GM21515 (cell line): Measurements from ENCODE around the gene SEPTIN8.

Experiments
- ATAC-seq: cut with Tn5 transposase; IDR thresholded peaks from one replicate; pipeline ENCODE4 v1.9.1; 2021; ENCODE audit not compliant: unreplicated experiment

The SEPTIN8 gene

DNA sequence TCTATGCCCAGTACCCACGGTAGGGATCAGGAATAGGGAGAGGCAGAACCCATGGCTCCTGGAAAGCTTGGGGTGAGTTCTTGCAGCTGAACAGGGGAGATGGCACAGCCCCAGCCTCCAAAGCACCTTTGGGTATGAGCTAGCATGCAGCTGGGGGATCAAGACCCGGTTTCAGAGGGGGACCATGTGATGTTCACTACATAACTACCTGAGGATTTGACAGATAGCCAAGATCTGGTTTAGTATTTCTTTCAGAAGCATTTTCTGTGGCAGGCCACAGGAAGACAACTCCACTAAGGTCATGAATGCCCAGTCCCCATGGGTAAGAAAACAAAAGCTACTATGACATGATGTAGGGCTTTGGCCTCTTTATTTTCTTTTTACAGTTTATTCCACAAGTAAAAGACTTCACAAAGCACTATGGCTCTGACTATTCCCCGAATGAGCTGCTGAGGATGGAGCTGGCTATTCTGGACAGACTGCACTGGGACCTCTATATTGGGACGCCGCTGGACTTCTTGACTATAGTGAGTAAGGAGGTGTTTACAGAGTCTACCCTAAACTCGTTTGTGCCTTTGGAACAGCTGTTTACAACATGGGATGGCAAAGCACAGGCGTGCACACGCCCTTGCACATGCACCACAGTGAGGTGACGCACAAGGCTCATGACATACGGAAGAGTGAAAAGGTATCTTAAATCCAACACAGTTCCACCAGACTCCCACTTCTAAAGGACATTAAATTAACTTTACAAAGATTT, 26.4 kb downstream of the SEPTIN8 start:
- no peak for ATAC-seq

DNA sequence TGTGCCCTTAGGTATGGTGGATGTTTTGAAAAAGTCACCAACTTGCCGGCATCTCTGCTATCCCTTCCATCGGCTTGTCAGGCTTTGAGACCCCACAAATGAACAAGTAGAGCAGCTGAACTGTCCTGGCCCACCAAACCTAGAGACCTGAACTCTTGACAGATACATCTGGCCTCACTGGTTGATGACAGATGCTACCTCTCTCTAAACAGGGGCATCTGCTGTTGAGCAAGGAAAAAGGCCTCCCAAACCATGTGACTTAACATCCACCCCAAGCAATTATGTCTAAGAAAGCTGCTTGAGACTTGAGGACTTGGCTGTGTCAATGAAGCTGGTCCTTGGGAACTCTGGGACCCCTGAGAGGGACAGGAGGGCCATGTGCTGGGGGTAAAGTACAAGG, 27.5 kb downstream of the SEPTIN8 start:
- ATAC-seq: no peak

- no peak for ATAC-seq
Observed at GRCh38 chr5:132748522-132749000, 28.5 kb downstream of the SEPTIN8 start.

- ATAC-seq: peak; percentile 23
Observed at GRCh38 chr5:132747616-132748440, 29.2 kb downstream of the SEPTIN8 start.

DNA sequence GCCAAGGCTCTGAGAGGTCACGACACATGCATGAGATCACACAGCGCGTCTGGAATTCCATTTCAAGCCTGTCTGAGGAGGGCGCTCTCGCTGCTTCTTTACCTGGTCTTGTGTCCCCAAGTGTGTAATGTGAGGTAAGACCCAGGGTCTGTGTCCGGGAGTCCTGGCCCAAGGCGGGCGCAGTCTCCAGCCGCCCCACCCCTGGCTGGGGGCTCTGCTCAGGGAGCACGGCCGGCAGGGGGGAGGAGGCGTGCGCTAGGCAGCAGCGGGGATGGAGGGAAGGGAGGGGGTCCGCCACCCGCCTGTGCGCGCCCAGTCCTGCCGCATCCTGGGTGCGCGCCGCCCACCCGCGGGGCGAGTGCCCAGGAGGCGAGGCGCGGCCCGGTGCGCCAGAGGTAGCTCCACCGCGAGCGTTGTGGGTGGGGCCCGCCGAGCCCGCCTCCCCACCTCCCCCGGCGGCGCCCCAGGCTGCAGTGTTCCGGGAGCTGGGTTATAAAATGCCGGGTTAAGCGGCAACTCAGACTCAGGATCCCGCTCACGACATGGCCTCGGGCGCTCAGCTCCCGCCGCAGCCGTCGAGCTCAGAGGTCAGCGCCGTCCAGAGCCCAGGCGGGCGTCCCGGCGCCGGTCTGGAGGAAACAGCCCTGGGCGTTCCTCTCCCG, 30.0 kb downstream of the SEPTIN8 start, which contains the start of gene CCNI2:
TSS of gene CCNI2 (plus strand) at position 473 of the 662 bp plus-strand sequence. CDS start at position 543, 70 bp downstream.
- ATAC-seq: peak; percentile 44

DNA sequence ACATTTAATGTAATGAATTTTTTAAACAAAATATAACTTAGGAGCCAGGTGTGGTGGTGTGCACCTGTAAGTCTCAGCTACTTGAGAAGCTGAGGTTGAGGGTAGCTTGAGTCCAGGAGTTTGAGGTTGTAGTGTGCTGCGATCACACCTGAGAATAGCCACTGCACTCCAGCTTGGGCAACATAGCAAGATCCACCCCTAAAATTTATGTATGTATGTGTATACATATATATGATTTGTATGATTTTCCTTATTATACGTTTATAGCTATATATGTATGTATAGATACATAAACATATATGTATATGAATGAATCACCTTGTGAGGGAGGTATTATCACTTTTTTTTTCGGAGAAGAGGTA, 30.5 kb downstream of the SEPTIN8 start:
- ATAC-seq: no peak

GRCh38 chr5:132744659-132745058, 32.4 kb downstream of the SEPTIN8 start:
- no peak for ATAC-seq

- ATAC-seq: no peak
Observed at GRCh38 chr5:132742626-132743025, 34.4 kb downstream of the SEPTIN8 start.

DNA sequence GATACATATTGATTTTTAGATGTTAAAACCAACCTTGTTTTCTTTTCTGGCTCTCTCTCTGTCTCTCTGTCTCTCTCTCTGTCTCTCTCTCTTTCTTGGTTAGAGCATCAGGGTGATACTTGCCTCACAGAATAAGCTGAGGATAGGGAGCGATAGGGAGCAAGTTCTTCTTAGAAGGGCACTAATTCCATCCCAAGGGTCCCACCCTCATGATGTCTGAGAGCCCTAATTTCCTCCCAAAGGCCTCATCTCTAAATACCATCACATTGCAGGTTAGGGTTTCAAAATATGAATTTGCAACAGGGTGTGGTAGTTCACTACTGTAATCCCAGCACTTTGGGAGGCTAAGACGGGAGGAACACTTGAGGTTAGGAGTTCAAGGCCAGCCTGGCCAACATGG, 34.9 kb downstream of the SEPTIN8 start:
- ATAC-seq: no peak

DNA sequence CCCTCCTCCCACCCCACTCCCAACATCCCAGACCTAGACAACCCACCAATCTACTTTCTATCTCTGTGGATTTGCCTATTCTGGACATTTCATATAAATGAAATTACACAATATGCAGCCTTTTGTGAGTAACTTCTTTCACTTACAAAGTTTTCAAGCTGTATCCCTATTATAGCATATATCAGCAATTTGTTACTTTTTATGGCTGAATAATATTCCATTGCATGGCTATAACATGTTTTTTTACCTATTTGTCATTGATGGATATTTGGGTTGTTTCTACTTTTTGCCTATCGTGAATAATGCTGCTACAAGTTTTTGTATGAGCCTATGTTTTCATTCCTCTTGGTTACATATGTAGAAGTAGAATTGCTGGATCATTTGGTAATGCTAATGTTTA, 37.8 kb downstream of the SEPTIN8 start:
- ATAC-seq: no peak

DNA sequence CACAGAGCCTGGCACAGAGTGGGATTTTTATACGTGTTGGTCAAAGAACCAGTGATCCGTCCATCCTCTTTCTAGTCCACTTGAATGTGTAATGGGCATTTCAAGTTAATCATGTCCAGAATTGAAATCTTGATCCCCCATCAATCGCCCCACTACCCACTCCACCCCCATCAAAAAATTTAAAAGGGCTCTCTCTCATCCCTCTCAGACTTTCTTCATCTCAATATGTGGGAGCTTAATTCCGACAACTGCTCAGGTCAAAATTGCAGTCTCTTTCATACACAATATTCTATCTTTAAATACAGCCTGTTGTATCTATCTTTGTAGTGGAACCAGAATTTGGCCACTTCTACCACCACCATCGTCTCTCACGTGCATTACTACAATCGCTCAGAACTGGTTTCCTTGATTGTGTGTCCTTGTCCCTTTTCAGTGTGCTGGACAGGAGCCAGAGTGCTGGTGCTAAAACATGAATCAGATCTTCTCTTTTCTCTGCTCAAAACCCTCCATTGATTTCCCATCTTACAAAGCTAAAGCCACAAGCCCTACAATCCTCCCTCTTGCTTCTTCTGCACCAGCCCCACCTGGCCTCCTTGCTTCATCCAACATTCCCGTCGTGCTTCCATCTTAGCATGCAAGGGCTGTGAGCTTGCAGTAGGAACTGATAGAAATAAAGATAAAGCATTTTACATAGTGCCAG, 38.9 kb downstream of the SEPTIN8 start:
- no peak for ATAC-seq

DNA sequence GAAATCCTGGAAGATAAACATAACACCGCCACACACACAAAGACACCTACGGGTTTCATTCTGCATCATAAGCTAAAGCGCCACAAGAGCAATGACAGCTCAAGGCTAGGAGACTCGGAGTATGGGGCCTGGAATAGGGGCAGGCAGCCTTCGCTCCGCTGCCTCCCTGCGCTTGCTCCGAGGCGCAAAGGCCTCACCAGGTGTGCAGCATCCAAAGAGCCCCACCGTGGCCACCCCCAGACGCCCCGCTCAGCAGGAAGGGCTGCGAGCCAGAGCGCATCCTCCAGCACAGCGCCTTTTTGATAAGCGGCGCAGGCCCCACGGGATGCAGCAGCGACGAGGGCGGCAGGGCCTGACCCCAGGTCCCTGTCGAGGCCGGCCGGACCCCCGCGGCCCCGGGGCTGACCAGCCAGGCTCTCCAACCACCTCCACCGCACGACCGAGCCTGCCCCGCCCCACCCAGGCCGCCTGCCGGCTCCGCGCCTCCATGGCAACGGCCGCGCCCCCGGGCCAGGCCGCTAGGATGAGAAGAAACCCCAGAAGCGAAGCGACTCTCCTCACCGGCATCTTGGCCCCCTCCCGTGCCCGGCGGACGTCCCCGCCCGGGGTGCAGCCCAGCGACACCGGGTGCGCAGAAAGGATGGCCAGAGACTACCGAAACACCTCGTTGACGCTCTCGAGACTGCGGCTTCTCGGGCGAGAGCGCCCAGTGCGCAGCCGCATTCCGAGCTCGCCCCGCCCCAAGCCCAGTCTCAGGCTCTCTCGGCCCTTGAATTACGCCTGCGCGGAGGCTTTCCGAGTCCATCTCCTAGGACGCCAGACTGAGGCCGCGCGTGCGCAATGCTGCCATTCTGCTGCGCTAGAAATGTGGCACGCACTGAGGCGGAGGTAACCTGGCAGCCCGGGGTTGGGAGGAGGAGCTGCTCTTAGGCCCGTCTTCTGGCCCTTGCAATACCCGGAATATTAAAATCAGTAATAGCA, 39.9 kb downstream of the SEPTIN8 start, which contains the start of gene KIF3A:
TSS of gene KIF3A (minus strand) at position 694 of the 981 bp plus-strand sequence. CDS start at position 567, 127 bp downstream.
- ATAC-seq: peak; percentile 90

GRCh38 chr5:132734687-132735086, 42.4 kb downstream of the SEPTIN8 start:
- no peak for ATAC-seq

DNA sequence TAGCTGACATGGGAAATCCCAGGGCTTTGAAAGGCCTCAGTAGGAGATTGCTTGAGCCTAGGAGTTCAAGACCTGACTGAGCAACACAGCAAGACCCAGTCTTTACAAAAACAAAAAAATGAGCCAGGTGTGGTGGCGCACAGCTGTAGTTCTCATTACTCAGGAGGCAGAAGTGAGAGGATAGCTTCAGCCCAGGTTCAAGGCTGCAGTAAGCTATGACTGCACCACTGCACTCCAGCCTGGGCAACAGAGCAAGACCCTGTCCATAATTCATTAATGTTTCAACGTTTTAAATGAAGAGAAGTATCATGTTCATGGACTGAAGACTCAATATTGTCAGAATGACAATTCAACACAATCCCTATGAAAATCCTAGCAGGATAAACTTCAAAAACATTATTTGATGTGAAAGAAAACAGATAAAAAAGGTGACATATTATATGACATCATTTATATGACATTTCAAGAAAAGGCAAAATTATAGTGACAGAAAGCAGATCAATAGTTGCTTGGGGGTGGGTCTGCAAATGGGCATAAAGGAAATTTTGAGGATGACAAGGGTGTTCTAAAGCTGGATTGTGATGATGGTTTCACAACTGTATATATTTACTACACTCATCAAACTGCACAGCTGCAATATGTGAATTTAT, 43.4 kb downstream of the SEPTIN8 start:
- ATAC-seq: no peak

DNA sequence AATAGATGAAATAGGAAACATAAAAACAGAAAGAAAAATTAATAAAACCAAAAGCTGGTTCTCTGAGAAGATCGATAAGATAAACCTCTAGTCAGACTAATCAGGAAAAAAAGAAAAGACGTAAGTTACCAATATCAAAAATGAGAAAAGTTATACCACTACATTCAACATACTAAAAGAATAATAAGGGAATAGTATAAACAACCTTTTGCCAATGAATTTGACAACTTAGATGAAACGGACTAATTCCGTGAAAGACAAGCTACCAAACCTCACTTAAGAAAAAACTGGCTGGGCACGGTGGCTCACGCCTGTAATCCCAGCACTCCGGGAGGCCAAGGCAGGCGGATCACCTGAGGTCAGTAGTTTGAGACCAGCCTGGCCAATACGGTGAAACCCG, 47.1 kb downstream of the SEPTIN8 start:
- ATAC-seq: no peak

GRCh38 chr5:132725745-132726144, 51.3 kb downstream of the SEPTIN8 start:
- ATAC-seq: no peak

DNA sequence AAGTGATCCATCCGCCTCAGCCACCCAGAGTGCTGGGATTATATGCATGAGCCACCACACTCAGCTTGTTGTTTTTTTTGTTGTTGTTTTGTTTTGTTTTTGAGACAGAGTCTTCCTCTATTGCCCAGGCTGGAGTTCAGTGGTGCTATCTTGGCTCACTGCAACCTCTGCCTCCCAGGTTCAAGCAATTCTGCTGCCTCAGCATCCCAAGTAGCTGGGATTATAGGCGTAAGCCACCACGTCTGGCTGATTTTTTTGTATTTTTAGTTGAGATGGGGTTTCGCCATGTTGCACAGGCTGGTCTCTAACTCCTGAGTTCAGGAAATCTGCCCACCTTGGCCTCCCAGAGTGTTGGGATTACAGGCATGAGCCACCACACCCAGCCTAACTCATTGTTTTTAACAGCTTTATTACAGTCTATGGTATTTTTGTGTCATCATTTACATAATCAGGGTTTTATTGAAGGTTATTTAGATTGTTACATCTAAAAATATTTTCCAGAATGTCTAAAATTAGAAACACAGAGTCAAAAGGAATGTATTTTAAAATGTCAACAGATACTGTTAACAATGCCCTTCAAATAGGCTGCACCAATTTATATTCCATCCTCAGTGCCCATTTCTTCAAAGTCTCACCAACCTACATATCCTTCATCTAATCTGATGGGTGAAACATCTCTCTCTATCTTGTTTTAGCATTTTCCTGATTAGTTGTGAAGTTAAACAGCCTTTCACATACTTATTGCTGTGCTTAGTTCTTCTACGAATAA, 58.3 kb downstream of the SEPTIN8 start:
- ATAC-seq: no peak
